ENCODE results near the gene STPG1.

GRCh38 chr1:24341260-24341659 is 72.3 kb downstream of the STPG1 start:
- TF ChIP-seq CTCF (IDR thresholded peaks at IDR 0.05) (no peak), ZFX (IDR thresholded peaks at IDR 0.05; ENCODE audit: borderline replicate concordance) (no peak)
